H1 (cell line): ENCODE results near the gene LAMTOR5. TPM values are rescaled to one million over a fixed set of nuclear protein-coding genes. Genes with fewer than 3 reads are reported as not detected.

Experiments used
- CTCF ChIA-PET: fragments of 300-600 bp; sonication (Branson Sonifier 250); formaldehyde crosslinking; loops from one replicate; lab custom pipeline; 2021; ENCODE audit not compliant: partially characterized antibody; lab: Charles Lee
- POLR2A ChIA-PET: fragments of 300-600 bp; sonication (Branson Sonifier 250); formaldehyde crosslinking; loops from one replicate; lab custom pipeline; 2021; ENCODE audit warnings: inconsistent platforms; ENCODE audit not compliant: partially characterized antibody; lab: Charles Lee
- DNase-seq, 2 experiments: peaks; one replicate each; pipeline versions ENCODE4 v3.0.0 to v3.0.0-alpha.2; 2010 to 2022; ENCODE audit warnings: low spot score in 2 of 2, low read depth in 1 of 2, mixed read lengths in 1 of 2
- FAIRE-seq: peaks from 2 replicates; lab custom pipeline; 2011; peaks lifted over from hg19 to GRCh38; lab: Jason Lieb, UNC
- H2AFZ ChIP-seq: 2 replicates; pipeline ENCODE4 v1.8.1; 2012; ENCODE audit warnings: low read length, inconsistent platforms
- H2AK5ac ChIP-seq: 2 replicates; pipeline ENCODE4 v1.6.1; 2013; ENCODE audit warnings: low read depth, low read length
- H2BK120ac ChIP-seq: replicated peaks from 2 replicates; pipeline ENCODE3; 2013; ENCODE audit warnings: low read depth, low read length, inconsistent platforms
- H2BK12ac ChIP-seq: 2 replicates; pipeline ENCODE4 v1.6.1; 2013; ENCODE audit warnings: low read depth, low read length
- H2BK15ac ChIP-seq: 2 replicates; pipeline ENCODE4 v1.6.1; 2013; ENCODE audit warnings: low read length
- H2BK20ac ChIP-seq: 2 replicates; pipeline ENCODE4 v1.6.1; 2013; ENCODE audit warnings: low read length
- H2BK5ac ChIP-seq: 2 replicates; pipeline ENCODE4 v1.6.1; 2013; ENCODE audit warnings: low read depth, low read length
- H3K14ac ChIP-seq: 2 replicates; pipeline ENCODE4 v1.6.1; 2013; ENCODE audit warnings: inconsistent platforms; ENCODE audit not compliant: insufficient read length
- H3K18ac ChIP-seq: 2 replicates; pipeline ENCODE4 v1.6.1; 2013; ENCODE audit warnings: low read length; ENCODE audit errors: extremely low read depth
- H3K23ac ChIP-seq: 2 replicates; pipeline ENCODE4 v1.6.1; 2013; ENCODE audit warnings: inconsistent platforms; ENCODE audit not compliant: insufficient read length
- H3K23me2 ChIP-seq: 2 replicates; pipeline ENCODE4 v1.6.1; 2013; ENCODE audit warnings: low read depth, low read length
- H3K27ac ChIP-seq: 2 replicates; pipeline ENCODE4 v1.6.1; 2011; ENCODE audit warnings: low read depth, low read length, inconsistent platforms
- H3K27me3 ChIP-seq, 4 experiments: replicated peaks in 1 of 4; 1 replicate in 1 of 4; 2 replicates in 3 of 4; pipeline versions ENCODE4 v1.6.1 to v1.8.1; 2011 to 2013; ENCODE audit warnings: low read length in 3 of 4, mild to moderate bottlenecking in 3 of 4, inconsistent platforms in 2 of 4, mixed read lengths in 2 of 4, moderate library complexity in 1 of 4; ENCODE audit not compliant: control insufficient read depth in 3 of 4, insufficient read depth in 3 of 4; ENCODE audit errors: extremely low read depth in 1 of 4
- H3K36me3 ChIP-seq, 4 experiments: 2 replicates each; pipeline versions ENCODE4 v1.6.1 to v1.8.1; 2011 to 2013; ENCODE audit warnings: mild to moderate bottlenecking in 4 of 4, low read length in 3 of 4, moderate library complexity in 2 of 4, control low read depth in 1 of 4, inconsistent platforms in 1 of 4; ENCODE audit not compliant: insufficient read depth in 4 of 4, control insufficient read depth in 2 of 4
- H3K4ac ChIP-seq: replicated peaks from 2 replicates; pipeline ENCODE3; 2013; ENCODE audit warnings: low read length, low read depth, mixed read lengths, inconsistent platforms; ENCODE audit not compliant: insufficient read length
- H3K4me1 ChIP-seq, 4 experiments: replicated peaks in 1 of 4; 1 replicate in 1 of 4; 2 replicates in 3 of 4; pipeline versions ENCODE4 v1.6.1 to v1.8.1; 2011 to 2013; ENCODE audit warnings: low read length in 3 of 4, inconsistent platforms in 2 of 4, mixed read lengths in 1 of 4; ENCODE audit not compliant: insufficient read depth in 4 of 4, control insufficient read depth in 3 of 4
- H3K4me2 ChIP-seq, 2 experiments: 2 replicates each; pipeline versions ENCODE4 v1.6.1 to v1.8.1; 2011 to 2013; ENCODE audit warnings: low read depth in 2 of 2, low read length in 2 of 2, control low read depth in 1 of 2, inconsistent platforms in 1 of 2, mild to moderate bottlenecking in 1 of 2; ENCODE audit not compliant: insufficient read depth in 1 of 2
- H3K4me3 ChIP-seq, 4 experiments: fragments of 200-600, 300-600 bp in 1 of 4; sonication (generic), shearing (Covaris generic), sonication (Bioruptor Twin) in 1 of 4; 2 replicates each; pipeline versions ENCODE4 v1.5.1 to v1.8.1; 2011 to 2016; ENCODE audit warnings: low read length in 4 of 4, low read depth in 3 of 4, control low read depth in 2 of 4, inconsistent platforms in 2 of 4, mild to moderate bottlenecking in 2 of 4, mixed read lengths in 1 of 4, moderate library complexity in 1 of 4; ENCODE audit not compliant: insufficient read depth in 2 of 4; ENCODE audit errors: extremely low read depth in 1 of 4
- H3K56ac ChIP-seq: replicated peaks from 2 replicates; pipeline ENCODE3; 2013; ENCODE audit warnings: low read depth, mild to moderate bottlenecking, mixed read lengths, low read length, inconsistent platforms; ENCODE audit not compliant: insufficient read length
- H3K79me1 ChIP-seq: 2 replicates; pipeline ENCODE4 v1.6.1; 2013; ENCODE audit warnings: low read depth, low read length, control low read depth
- H3K79me2 ChIP-seq, 2 experiments: 2 replicates each; pipeline versions ENCODE4 v1.6.1 to v1.8.1; 2012 to 2013; ENCODE audit warnings: low read length in 2 of 2, mild to moderate bottlenecking in 2 of 2, inconsistent platforms in 1 of 2; ENCODE audit not compliant: insufficient read depth in 2 of 2, control insufficient read depth in 1 of 2
- H3K9ac ChIP-seq, 4 experiments: replicated peaks in 1 of 4; 1 replicate in 1 of 4; 2 replicates in 3 of 4; pipeline versions ENCODE4 v1.6.1 to v1.8.1; 2011 to 2013; ENCODE audit warnings: low read depth in 3 of 4, low read length in 3 of 4, control low read depth in 2 of 4, mild to moderate bottlenecking in 2 of 4, moderate library complexity in 2 of 4, inconsistent platforms in 1 of 4; ENCODE audit errors: extremely low read depth in 1 of 4
- H3K9me3 ChIP-seq, 2 experiments: 2 replicates each; pipeline versions ENCODE4 v1.6.1 to v1.8.1; 2012 to 2013; ENCODE audit warnings: mild to moderate bottlenecking in 2 of 2, moderate library complexity in 2 of 2, control low read depth in 1 of 2, inconsistent platforms in 1 of 2, low read depth in 1 of 2, low read length in 1 of 2, mixed read lengths in 1 of 2; ENCODE audit not compliant: insufficient read depth in 2 of 2
- H4K20me1 ChIP-seq, 2 experiments: replicated peaks in 1 of 2; 2 replicates each; pipeline versions ENCODE3 to v1.8.1; 2011 to 2013; ENCODE audit warnings: inconsistent platforms in 2 of 2, low read length in 2 of 2, mild to moderate bottlenecking in 1 of 2; ENCODE audit not compliant: insufficient read depth in 2 of 2, control insufficient read depth in 1 of 2
- H4K5ac ChIP-seq: 2 replicates; pipeline ENCODE4 v1.6.1; 2013; ENCODE audit warnings: low read length, low read depth, mixed read lengths, inconsistent platforms; ENCODE audit not compliant: insufficient read length
- H4K8ac ChIP-seq: 2 replicates; pipeline ENCODE4 v1.8.0; 2013; ENCODE audit warnings: mild to moderate bottlenecking, moderate library complexity, low read length, inconsistent platforms; ENCODE audit not compliant: insufficient read depth; ENCODE audit errors: extremely low read depth
- H4K91ac ChIP-seq: replicated peaks from 2 replicates; pipeline ENCODE3; 2013; ENCODE audit warnings: low read length, mixed read lengths, inconsistent platforms; ENCODE audit not compliant: insufficient read length
- BRCA1 ChIP-seq: IDR thresholded peaks from 2 replicates; pipeline ENCODE4 v1.6.1; 2012; ENCODE audit warnings: low read depth, low read length, improper control_type of control experiment
- HDAC2 ChIP-seq, 2 experiments: fragments of 300-600 bp in 1 of 2; sonication (generic) in 1 of 2; IDR thresholded peaks; 2 replicates each; pipeline ENCODE4 v1.6.1; 2011 to 2012; ENCODE audit warnings: low read depth in 2 of 2, low read length in 2 of 2, mild to moderate bottlenecking in 2 of 2, moderate library complexity in 2 of 2, borderline replicate concordance in 1 of 2, inconsistent platforms in 1 of 2
- POLR2AphosphoS5 ChIP-seq: IDR thresholded peaks from 2 replicates; pipeline ENCODE4 v1.6.1; 2011; ENCODE audit warnings: low read depth, low read length
- POU5F1 ChIP-seq: IDR thresholded peaks from 2 replicates; pipeline ENCODE4 v1.6.1; 2011; ENCODE audit warnings: low read depth, mild to moderate bottlenecking, low read length, moderate library complexity
- RAD21 ChIP-seq, 2 experiments: IDR thresholded peaks in 1 of 2; conservative IDR thresholded peaks in 1 of 2; 2 replicates each; pipeline ENCODE4 v1.6.1; 2011; ENCODE audit warnings: low read depth in 2 of 2, low read length in 2 of 2, improper control_type of control experiment in 1 of 2, inconsistent platforms in 1 of 2, mild to moderate bottlenecking in 1 of 2, moderate library complexity in 1 of 2
- SAP30 ChIP-seq: fragments of 300-600 bp; sonication (generic); IDR thresholded peaks from 2 replicates; pipeline ENCODE4 v1.7.1; 2012; ENCODE audit warnings: low read length, moderate library complexity, mild to moderate bottlenecking, inconsistent platforms; ENCODE audit not compliant: insufficient read depth, insufficient replicate concordance
- SIN3A ChIP-seq, 2 experiments: IDR thresholded peaks in 1 of 2; conservative IDR thresholded peaks in 1 of 2; 2 replicates each; pipeline ENCODE4 v1.6.1; 2011 to 2012; ENCODE audit warnings: low read length in 2 of 2, improper control_type of control experiment in 1 of 2, low read depth in 1 of 2, mild to moderate bottlenecking in 1 of 2
- SP4 ChIP-seq: IDR thresholded peaks from 2 replicates; pipeline ENCODE4 v1.6.1; 2012; ENCODE audit warnings: low read length, inconsistent platforms
- YY1 ChIP-seq: IDR thresholded peaks from 2 replicates; pipeline ENCODE4 v1.6.1; 2011; ENCODE audit warnings: low read depth, mild to moderate bottlenecking, low read length
- ZNF274 ChIP-seq: IDR thresholded peaks from 2 replicates; pipeline ENCODE4 v1.7.0; 2012; ENCODE audit warnings: low read length, borderline replicate concordance; ENCODE audit errors: extremely low read depth
- WGBS, 2 experiments: shearing (Covaris generic) in 1 of 2; methylation state at CpG; one replicate each; pipeline versions ENCODE4 v1.1.6 to v1.1.7; 2013 to 2015; ENCODE audit warnings: low lambda C conversion rate in 2 of 2, mixed read lengths in 2 of 2, inconsistent platforms in 1 of 2, low coverage in 1 of 2, missing lambda C conversion rate in 1 of 2; ENCODE audit not compliant: insufficient replicate concordance in 2 of 2, insufficient coverage in 1 of 2, insufficient read length in 1 of 2; ENCODE audit errors: extremely low coverage in 1 of 2, missing lambda C conversion rate in 1 of 2; 5-methylcytosine and 5-hydroxymethylcytosine counted together
- polyA plus RNA-seq, 7 experiments: library from polyadenylated mRNA; depleted of rRNA in 3 of 7; stranded (reverse) in 5 of 7; unstranded in 2 of 7; fragments of >200 nt in 5 of 7; fragments of 200-250 nt in 2 of 7; gene quantifications; 1 replicate in 5 of 7; 2 replicates in 1 of 7; 4 replicates in 1 of 7; pipeline versions ENCODE4 v1.2.1 to v1.2.3, GENCODE V29; 2011 to 2013; ENCODE audit warnings: missing spikeins in 2 of 7, mixed read lengths in 2 of 7
- total RNA-seq: library from RNA; stranded (reverse); fragmentation: NEBNext Ultra II Directional; extraction: Animal tissue kit (Norgen Biotek cat#: 25700); gene quantifications from 2 replicates; pipeline ENCODE4 v1.2.1, GENCODE V29; 2021
- TF ChIP-seq, protein P1 (sequence below): IDR thresholded peaks from 2 replicates; pipeline ENCODE4 v1.6.1; 2011; ENCODE audit warnings: low read length, improper control_type of control experiment

Gene LAMTOR5
- total and polyA plus RNA-seq, 2 of the 8 experiments (the other 6 are each of a cell fraction or from before 2014, with no cell fraction given) = 84.4 to 297 TPM

DNA sequence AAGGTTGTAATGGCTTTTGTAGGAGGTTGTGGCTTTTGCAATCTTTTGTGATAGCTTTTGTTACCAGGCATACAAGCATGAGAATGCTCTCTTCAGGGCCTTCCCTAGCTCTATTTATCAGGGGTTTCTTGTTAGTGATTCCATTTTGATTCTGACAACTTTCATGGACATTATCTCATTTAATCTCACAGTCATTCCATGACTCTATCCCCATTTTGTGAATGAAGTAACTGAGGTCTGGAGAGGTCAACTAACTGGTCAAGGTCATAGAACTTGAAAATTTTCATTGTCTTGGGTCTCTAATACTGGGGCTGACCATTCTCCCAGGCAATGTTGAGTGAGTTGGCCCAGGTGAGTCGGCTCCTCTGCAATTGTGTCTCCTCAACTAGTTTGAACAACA lies 11.2 kb upstream of the LAMTOR5 start:
- Histone ChIP-seq H4K91ac (no peak overlapping the region), H3K79me2 (no peaks in the 10 kb centered on the region), H2BK5ac (no peak overlapping the region), H3K23ac (no peak overlapping the region), H3K56ac (no peak overlapping the region), H3K9me3 (peaks cover 0 to 3% of the 10 kb centered on the region in 2 experiments; a peak in 1 of 4 replicates), H3K23me2 (no peaks in the 10 kb centered on the region), H3K4me2 (no peak overlapping the region), H3K4me1 (peaks cover 0 to 4% (median 0%) of the 10 kb centered on the region in 4 experiments; a peak in 2 of 7 replicates), H3K4me3 (no peak overlapping the region), H3K18ac (no peak overlapping the region), H3K14ac (no peak overlapping the region), H4K8ac (no peak overlapping the region), H3K36me3 (no peaks in the 10 kb centered on the region), H2BK120ac (no peak overlapping the region), H3K27me3 (no peaks in the 10 kb centered on the region; a peak in 1 of 7 replicates), H2AK5ac (no peak overlapping the region), H4K5ac (no peak overlapping the region), H2BK20ac (no peak overlapping the region), H3K9ac (no peak overlapping the region), H2BK15ac (no peak overlapping the region), H3K27ac (no peak overlapping the region), H3K4ac (no peak overlapping the region), H2AFZ (no peak overlapping the region), H2BK12ac (no peak overlapping the region), H4K20me1 (no peaks in the 10 kb centered on the region), H3K79me1 (no peaks in the 10 kb centered on the region)
- WGBS, 2 experiments = 92% methylated on average over 1 of the region's 1 CpG; no CpG with 5 or more reads in 1 of the 2 experiments
- no peak for DNase-seq
- TF ChIP-seq, protein P1, sequence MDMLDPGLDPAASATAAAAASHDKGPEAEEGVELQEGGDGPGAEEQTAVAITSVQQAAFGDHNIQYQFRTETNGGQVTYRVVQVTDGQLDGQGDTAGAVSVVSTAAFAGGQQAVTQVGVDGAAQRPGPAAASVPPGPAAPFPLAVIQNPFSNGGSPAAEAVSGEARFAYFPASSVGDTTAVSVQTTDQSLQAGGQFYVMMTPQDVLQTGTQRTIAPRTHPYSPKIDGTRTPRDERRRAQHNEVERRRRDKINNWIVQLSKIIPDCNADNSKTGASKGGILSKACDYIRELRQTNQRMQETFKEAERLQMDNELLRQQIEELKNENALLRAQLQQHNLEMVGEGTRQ = no peak
- TF ChIP-seq SP4 (no peak), YY1 (no peak), SAP30 (no peak), POU5F1 (no peak), ZNF274 (no peak), POLR2AphosphoS5 (no peak), SIN3A (conservative IDR thresholded peaks at IDR 0.05 in 1 of 2, IDR thresholded peaks at IDR 0.05 in 1 of 2; ENCODE audit: low read depth in 1 of 2, low read length in 2 of 2) (no peak), RAD21 (IDR thresholded peaks at IDR 0.05 in 1 of 2, conservative IDR thresholded peaks at IDR 0.05 in 1 of 2; ENCODE audit: low read depth in 2 of 2, low read length in 2 of 2) (no peak), BRCA1 (no peak), HDAC2 (IDR thresholded peaks at IDR 0.05; ENCODE audit: borderline replicate concordance in 1 of 2, low read depth in 2 of 2, low read length in 2 of 2) (no peak)
- ChIA-PET CTCF (interaction anchor here (1.0 to 22.7 kb wide), 3 partner anchors 27 to 213 kb away, joined by 3 to 828 read pairs (median 131); partner anchors contain the start of genes KCNC4 and PROK1), POLR2A (interaction anchor here (1.0 kb wide), 1 partner anchor 19 kb away, joined by 3 read pairs; no protein-coding TSS in a partner anchor)
- FAIRE-seq = no peak
